Body of pancreas (tissue), 4 donors: ENCODE measurements around the gene RPL10. TPM values are rescaled to one million over a fixed set of nuclear protein-coding genes. Genes with fewer than 3 reads are reported as not detected.
A peak's percentile ranks its signal among the peaks of the same experiment; 100 is the strongest.

Source experiments
- ATAC-seq: fragments of 150-250 bp; one replicate; pipeline ENCODE4 v1.9.1; 2016
- DNase-seq, 4 donors: peaks; one replicate each; pipeline ENCODE4 v3.0.0-alpha.2; 2019
- H3K27ac ChIP-seq, 4 donors: fragments of 200-600 bp; sonication (generic); 1 replicate in 3 of 4; 2 replicates in 1 of 4; pipeline versions ENCODE4 v1.5.1 to v1.6.1; 2016 to 2019; ENCODE audit warnings: mild to moderate bottlenecking in 1 of 4, mixed read lengths in 1 of 4, moderate library complexity in 1 of 4
- H3K27me3 ChIP-seq, 2 donors: fragments of 200-600 bp; sonication (generic); one replicate each; pipeline ENCODE4 v1.6.0; 2016; ENCODE audit warnings: mild to moderate bottlenecking in 1 of 2
- H3K36me3 ChIP-seq, 2 donors: fragments of 200-600 bp; sonication (generic); replicated peaks in 1 of 2; 2 replicates each; pipeline ENCODE4 v1.5.1; 2016; ENCODE audit warnings: low read depth in 2 of 2; ENCODE audit not compliant: insufficient read depth in 1 of 2
- H3K4me1 ChIP-seq: fragments of 200-600 bp; sonication (generic); one replicate; pipeline ENCODE4 v1.6.0; 2016
- H3K4me3 ChIP-seq, 2 donors: fragments of 200-600 bp; sonication (generic); 1 replicate in 1 of 2; 2 replicates in 1 of 2; pipeline ENCODE4 v1.5.1; 2016 to 2019
- H3K9me3 ChIP-seq, 3 donors: fragments of 200-600 bp; sonication (generic); 1 replicate in 2 of 3; 2 replicates in 1 of 3; pipeline ENCODE4 v1.5.1; 2016
- POLR2A ChIP-seq, 3 donors: fragments of 450-650 bp; IDR thresholded peaks; one replicate each; pipeline ENCODE4 v1.6.1; 2016; ENCODE audit warnings: antibody characterized with exemption in 3 of 3, mild to moderate bottlenecking in 2 of 3
- WGBS, 2 donors: methylation state at CpG; one replicate each; pipeline ENCODE4 v1.1.5; 2017; 5-methylcytosine and 5-hydroxymethylcytosine counted together
- intact Hi-C: fragments of 100-400 bp; cut with DNase I; formaldehyde crosslinking; loops from one replicate; pipeline ENCODE4 v1.15.1; 2023
- total RNA-seq, 2 donors: library from RNA; depleted of rRNA; stranded (reverse); fragments of >200 nt; gene quantifications; one replicate each; pipeline ENCODE4 v1.1.0, GENCODE V29; 2016
- TF ChIP-seq, protein P1 (sequence below), 7 experiments: fragments of 450-650 bp in 4 of 7; fragments of 200-600 bp in 3 of 7; sonication (generic) in 3 of 7; IDR thresholded peaks; one replicate each; pipeline ENCODE4 v1.5.1; 2016 to 2019; ENCODE audit warnings: antibody characterized with exemption in 7 of 7

Gene RPL10
- total RNA-seq, 2 donors from 2014 or later: 1,426 to 2,757 TPM

DNA sequence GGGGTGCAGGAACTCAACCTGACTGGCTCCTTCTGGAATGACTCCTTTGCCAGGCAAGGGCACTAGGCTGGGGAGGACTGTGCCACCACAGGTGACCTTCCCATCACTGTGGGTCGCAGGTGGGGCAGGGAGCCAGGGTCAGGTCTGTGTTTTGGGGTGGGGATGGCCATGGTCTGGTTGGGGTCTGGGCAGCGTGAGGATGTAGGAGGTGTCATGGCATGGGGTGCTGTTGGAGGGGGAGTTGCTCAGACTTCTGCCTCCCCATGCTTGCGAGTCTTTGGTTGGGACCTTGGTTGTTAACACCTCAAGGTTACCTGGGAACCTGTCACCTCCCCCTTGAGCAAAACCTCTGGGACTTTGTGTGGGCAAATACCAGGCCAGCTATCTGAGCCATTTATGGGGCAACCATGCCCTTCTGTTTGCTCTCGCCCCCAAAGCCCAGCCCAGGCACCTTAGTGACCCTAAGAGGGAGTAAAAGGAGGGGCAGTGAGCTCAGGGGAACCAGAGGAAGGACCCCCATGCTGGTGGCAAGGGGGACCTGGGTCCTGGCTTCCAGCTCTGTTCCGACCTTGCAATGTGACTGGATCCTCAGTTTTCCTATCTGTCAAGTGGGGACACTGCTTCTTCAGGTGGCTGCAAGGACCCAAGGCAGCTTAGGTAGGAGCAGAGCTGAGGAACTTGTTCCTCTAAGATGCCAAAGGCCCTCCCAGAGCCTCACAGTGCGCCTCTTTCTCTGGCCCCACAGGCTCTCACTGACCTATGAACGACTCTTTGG is 36.4 kb downstream of the RPL10 start:
- intact Hi-C loops: no loop called here
- DNase-seq (no peak), ATAC-seq (no peak)
- Histone ChIP-seq H3K27me3 (no peaks in the 10 kb centered on the region), H3K36me3 (no peaks in the 10 kb centered on the region), H3K4me3 (no peak overlapping the region), H3K9me3 (no peaks in the 10 kb centered on the region), H3K27ac (no peak overlapping the region), H3K4me1 (peaks cover 20% of the 10 kb centered on the region)
- 89 to 93% methylated on average over 2 to 4 of the region's 7 CpGs for WGBS, 2 donors
- no peak for TF ChIP-seq POLR2A (IDR thresholded peaks at IDR 0.05)
- TF ChIP-seq, protein P1, sequence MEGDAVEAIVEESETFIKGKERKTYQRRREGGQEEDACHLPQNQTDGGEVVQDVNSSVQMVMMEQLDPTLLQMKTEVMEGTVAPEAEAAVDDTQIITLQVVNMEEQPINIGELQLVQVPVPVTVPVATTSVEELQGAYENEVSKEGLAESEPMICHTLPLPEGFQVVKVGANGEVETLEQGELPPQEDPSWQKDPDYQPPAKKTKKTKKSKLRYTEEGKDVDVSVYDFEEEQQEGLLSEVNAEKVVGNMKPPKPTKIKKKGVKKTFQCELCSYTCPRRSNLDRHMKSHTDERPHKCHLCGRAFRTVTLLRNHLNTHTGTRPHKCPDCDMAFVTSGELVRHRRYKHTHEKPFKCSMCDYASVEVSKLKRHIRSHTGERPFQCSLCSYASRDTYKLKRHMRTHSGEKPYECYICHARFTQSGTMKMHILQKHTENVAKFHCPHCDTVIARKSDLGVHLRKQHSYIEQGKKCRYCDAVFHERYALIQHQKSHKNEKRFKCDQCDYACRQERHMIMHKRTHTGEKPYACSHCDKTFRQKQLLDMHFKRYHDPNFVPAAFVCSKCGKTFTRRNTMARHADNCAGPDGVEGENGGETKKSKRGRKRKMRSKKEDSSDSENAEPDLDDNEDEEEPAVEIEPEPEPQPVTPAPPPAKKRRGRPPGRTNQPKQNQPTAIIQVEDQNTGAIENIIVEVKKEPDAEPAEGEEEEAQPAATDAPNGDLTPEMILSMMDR (IDR thresholded peaks at IDR 0.05): no peak

DNA sequence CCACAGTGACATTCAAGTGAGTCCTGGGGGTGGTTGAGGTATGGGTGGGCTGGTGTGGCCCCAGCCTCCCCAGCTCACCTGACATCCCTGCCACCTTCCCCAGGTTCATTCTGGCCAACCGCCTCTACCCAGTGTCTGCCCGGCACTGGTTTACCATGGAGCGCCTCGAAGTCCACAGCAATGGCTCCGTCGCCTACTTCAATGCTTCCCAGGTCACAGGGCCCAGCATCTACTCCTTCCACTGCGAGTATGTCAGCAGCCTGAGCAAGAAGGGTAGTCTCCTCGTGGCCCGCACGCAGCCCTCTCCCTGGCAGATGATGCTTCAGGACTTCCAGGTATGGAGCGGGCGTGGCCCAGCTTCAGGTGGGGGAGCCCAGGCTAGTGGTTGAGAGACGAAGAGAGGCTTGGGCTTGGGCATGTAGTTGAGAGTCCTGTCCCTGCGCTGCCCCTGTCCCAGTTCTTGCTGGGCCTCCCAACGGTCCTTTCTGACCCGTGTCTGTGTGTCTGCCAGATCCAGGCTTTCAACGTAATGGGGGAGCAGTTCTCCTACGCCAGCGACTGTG is 37.1 kb downstream of the RPL10 start:
- ATAC-seq (no peak), DNase-seq (no peak)
- Histone ChIP-seq H3K4me1 (peaks cover 16% of the 10 kb centered on the region), H3K27me3 (no peaks in the 10 kb centered on the region), H3K4me3 (no peak overlapping the region), H3K36me3 (no peaks in the 10 kb centered on the region), H3K9me3 (no peaks in the 10 kb centered on the region), H3K27ac (no peak overlapping the region)
- 88% methylated on average over 17 of the region's 19 CpGs; no CpG with 5 or more reads in 1 of the 2 donors for WGBS, 2 donors
- TF ChIP-seq POLR2A (IDR thresholded peaks at IDR 0.05): no peak
- TF ChIP-seq, protein P1 (IDR thresholded peaks at IDR 0.05): no peak
- intact Hi-C loops: no loop called here

DNA sequence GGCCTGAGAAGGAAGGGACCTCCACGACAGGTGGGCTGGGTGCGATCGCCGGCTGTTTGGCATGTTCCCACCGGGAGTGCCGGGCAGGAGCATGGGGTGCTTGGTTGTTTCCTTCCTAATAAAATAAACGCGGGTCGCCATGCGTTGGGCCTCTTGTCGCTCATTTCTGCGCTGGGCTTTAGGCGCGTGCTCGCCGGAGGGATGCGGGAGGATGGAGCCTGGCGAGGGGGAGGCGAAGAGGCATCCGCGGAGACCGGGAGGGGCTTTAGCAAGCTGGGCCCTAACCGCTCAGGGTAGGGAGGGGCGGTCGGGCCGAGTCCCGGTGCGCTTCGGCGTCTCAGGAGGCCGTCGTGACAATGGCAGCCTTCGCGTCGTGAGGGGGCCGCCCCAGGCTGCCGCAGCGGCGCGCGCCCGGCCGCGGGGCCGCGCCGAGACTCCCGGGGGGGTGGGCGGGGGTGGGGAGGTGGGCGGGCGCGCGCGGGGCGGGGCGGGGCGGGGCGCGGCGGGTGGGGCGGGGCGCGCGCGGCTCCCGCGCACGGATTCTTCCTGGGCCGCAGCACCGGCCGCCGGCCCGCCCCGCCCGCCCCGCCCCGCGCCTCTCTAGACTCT is 38.3 kb downstream of the RPL10 start:
- Histone ChIP-seq H3K36me3 (no peaks in the 10 kb centered on the region), H3K27ac (peak overlapping the region; percentile 48 to 85 (median 81)), H3K4me1 (peaks cover 16% of the 10 kb centered on the region), H3K27me3 (no peaks in the 10 kb centered on the region), H3K9me3 (no peaks in the 10 kb centered on the region), H3K4me3 (peak overlapping the region in 1 of 2 donors; percentile 47)
- ATAC-seq (peak; percentile 83), DNase-seq (peak in 2 of 4 donors; percentile 27 to 33)
- WGBS, 2 donors: 17% methylated on average over 22 of the region's 78 CpGs; no CpG with 5 or more reads in 1 of the 2 donors
- TF ChIP-seq, protein P1 (IDR thresholded peaks at IDR 0.05): no peak
- TF ChIP-seq POLR2A (IDR thresholded peaks at IDR 0.05): no peak
- intact Hi-C loops: no loop called here

DNA sequence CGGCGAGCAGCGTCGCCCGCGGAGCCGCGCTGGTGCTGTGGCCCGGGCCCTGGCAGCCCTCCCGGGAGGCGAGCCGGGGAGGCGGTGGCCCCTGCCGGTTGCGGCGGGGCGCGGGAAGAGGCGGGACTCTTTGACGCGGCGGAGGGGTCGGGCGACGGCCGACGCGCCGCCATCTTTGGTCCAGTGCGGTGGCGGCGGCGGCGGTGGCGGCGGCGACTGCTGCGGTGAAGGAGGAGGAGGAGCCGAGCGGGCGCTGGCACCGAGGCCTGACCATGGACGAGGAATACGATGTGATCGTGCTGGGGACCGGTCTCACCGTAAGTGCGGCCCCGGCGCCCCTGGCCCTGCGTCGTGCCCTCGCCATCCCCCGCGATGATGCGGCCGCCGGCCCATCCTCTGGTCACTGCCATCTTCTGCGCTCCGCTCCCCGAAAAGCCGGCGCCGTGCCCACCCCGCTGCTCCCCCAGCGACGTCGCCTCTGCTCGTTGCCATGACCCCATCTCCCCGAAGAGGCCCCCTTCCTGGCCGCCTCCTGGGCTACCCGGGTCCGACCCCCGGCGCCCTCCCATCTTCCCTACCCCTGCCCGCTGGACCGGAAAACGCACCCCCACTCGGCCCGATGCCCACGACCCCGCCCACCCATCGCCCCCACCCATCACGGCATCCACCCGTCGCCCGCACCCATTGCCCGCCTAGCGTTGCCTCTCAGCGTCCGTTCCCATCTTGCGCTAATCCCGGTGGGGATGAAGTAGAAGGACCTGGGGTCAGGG is 39.0 kb downstream of the RPL10 start, which contains the start of gene GDI1:
Gene GDI1, plus strand, starts transcription at position 172 of the 770 bp plus-strand sequence. Its CDS starts 101 bp downstream, at position 273.
- Histone ChIP-seq H3K4me3 (peak within 1 kb of the TSS; percentile 43 to 47), H3K4me1 (peaks cover 16% of the 10 kb centered on the region), H3K36me3 (no peaks in the 10 kb centered on the region), H3K27ac (peak within 1 kb of the TSS; percentile 48 to 85 (median 81)), H3K27me3 (no peaks in the 10 kb centered on the region), H3K9me3 (no peaks in the 10 kb centered on the region)
- intact Hi-C loops: no loop called here
- peak in 2 of 3 donors; percentile 25 to 42 for TF ChIP-seq POLR2A (IDR thresholded peaks at IDR 0.05)
- TF ChIP-seq, protein P1 (IDR thresholded peaks at IDR 0.05): no peak
- 0% methylated on average over 46 of the region's 93 CpGs; no CpG with 5 or more reads in 1 of the 2 donors for WGBS, 2 donors
- ATAC-seq (peak; percentile 74), DNase-seq (peak; percentile 41 to 56 (median 44))
